Measurements from ENCODE around the gene G2E3.

Gene G2E3

GRCh38 chr14:30521899-30522736 is 36.8 kb upstream of the G2E3 start:
- DNase-seq (ENCODE audit: extremely low spot score) = peak; percentile 41
- CTCF ChIA-PET = interaction anchor here (1.6 kb wide), 1 partner anchor 147 kb away, joined by 5 read pairs; no protein-coding TSS in a partner anchor
- TF ChIP-seq TARDBP (IDR thresholded peaks at IDR 0.05) (no peak), FOXM1 (IDR thresholded peaks at IDR 0.05; ENCODE audit: borderline replicate concordance) (no peak), L3MBTL2 (conservative IDR thresholded peaks at IDR 0.05) (no peak), SP1 (IDR thresholded peaks at IDR 0.05) (no peak), HDGF (IDR thresholded peaks at IDR 0.05; ENCODE audit: borderline replicate concordance) (no peak), BHLHE40 (IDR thresholded peaks at IDR 0.05; ENCODE audit: borderline replicate concordance) (no peak), FOXK2 (IDR thresholded peaks at IDR 0.05) (no peak), CTBP1 (IDR thresholded peaks at IDR 0.05; ENCODE audit: borderline replicate concordance) (no peak), LEF1 (IDR thresholded peaks at IDR 0.05; ENCODE audit: borderline replicate concordance) (no peak), NFRKB (IDR thresholded peaks at IDR 0.05) (no peak), ELF4 (IDR thresholded peaks at IDR 0.05) (no peak), ARNT (IDR thresholded peaks at IDR 0.05) (no peak), ZNF384 (IDR thresholded peaks at IDR 0.05) (no peak), FOXA1 (IDR thresholded peaks at IDR 0.05) (no peak)
- TF ChIP-seq, protein P1, sequence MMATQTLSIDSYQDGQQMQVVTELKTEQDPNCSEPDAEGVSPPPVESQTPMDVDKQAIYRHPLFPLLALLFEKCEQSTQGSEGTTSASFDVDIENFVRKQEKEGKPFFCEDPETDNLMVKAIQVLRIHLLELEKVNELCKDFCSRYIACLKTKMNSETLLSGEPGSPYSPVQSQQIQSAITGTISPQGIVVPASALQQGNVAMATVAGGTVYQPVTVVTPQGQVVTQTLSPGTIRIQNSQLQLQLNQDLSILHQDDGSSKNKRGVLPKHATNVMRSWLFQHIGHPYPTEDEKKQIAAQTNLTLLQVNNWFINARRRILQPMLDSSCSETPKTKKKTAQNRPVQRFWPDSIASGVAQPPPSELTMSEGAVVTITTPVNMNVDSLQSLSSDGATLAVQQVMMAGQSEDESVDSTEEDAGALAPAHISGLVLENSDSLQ (IDR thresholded peaks at IDR 0.05) = no peak
- POLR2A ChIA-PET = interaction anchor here (0.9 kb wide), 1 partner anchor 251 kb away, joined by 3 read pairs; no protein-coding TSS in a partner anchor

DNA sequence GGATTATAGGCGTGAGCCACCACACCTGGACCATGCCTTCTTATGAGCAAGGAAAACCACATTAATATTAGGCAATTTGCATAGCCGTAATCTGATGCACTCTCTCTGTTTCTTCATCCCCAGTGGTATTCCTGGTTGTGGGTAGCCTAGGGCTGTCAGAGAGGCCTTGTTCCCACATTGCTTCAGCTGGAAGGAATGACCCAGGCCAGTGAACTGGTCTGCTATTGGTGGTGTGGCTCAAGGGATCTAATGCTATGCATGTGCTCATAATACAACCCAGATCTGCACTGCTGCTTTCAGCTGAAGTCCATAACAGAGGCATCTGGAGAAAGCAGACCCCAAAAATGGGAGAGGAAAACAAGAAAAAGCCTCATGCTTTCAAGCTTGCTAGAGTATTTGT is 33.1 kb upstream of the G2E3 start:
- TF ChIP-seq BHLHE40 (IDR thresholded peaks at IDR 0.05; ENCODE audit: borderline replicate concordance) (no peak), SP1 (IDR thresholded peaks at IDR 0.05) (no peak), ELF4 (IDR thresholded peaks at IDR 0.05) (no peak), TARDBP (IDR thresholded peaks at IDR 0.05) (no peak), SUZ12 (IDR thresholded peaks at IDR 0.05) (no peak), FOXM1 (IDR thresholded peaks at IDR 0.05; ENCODE audit: borderline replicate concordance) (no peak), L3MBTL2 (conservative IDR thresholded peaks at IDR 0.05) (no peak), CTBP1 (IDR thresholded peaks at IDR 0.05; ENCODE audit: borderline replicate concordance) (no peak), FOXK2 (IDR thresholded peaks at IDR 0.05) (no peak), FOXA1 (IDR thresholded peaks at IDR 0.05) (no peak), LEF1 (IDR thresholded peaks at IDR 0.05; ENCODE audit: borderline replicate concordance) (no peak), ARNT (IDR thresholded peaks at IDR 0.05) (no peak), ZNF384 (IDR thresholded peaks at IDR 0.05) (no peak), NFRKB (IDR thresholded peaks at IDR 0.05) (no peak), HDGF (IDR thresholded peaks at IDR 0.05; ENCODE audit: borderline replicate concordance) (no peak)
- TF ChIP-seq, protein P1 (IDR thresholded peaks at IDR 0.05) = no peak
- CTCF ChIA-PET = no interaction called here
- POLR2A ChIA-PET = no interaction called here
- no peak for DNase-seq (ENCODE audit: extremely low spot score)

GRCh38 chr14:30527196-30527595 is 31.8 kb upstream of the G2E3 start:
- TF ChIP-seq CTBP1 (IDR thresholded peaks at IDR 0.05; ENCODE audit: borderline replicate concordance) (no peak), TARDBP (IDR thresholded peaks at IDR 0.05) (no peak), ELF4 (IDR thresholded peaks at IDR 0.05) (no peak), FOXM1 (IDR thresholded peaks at IDR 0.05; ENCODE audit: borderline replicate concordance) (no peak), L3MBTL2 (conservative IDR thresholded peaks at IDR 0.05) (no peak), SP1 (IDR thresholded peaks at IDR 0.05) (no peak), FOXA1 (IDR thresholded peaks at IDR 0.05) (no peak), SUZ12 (IDR thresholded peaks at IDR 0.05) (no peak), BHLHE40 (IDR thresholded peaks at IDR 0.05; ENCODE audit: borderline replicate concordance) (no peak), LEF1 (IDR thresholded peaks at IDR 0.05; ENCODE audit: borderline replicate concordance) (no peak), ZNF384 (IDR thresholded peaks at IDR 0.05) (no peak), HDGF (IDR thresholded peaks at IDR 0.05; ENCODE audit: borderline replicate concordance) (no peak), NFRKB (IDR thresholded peaks at IDR 0.05) (no peak), ARNT (IDR thresholded peaks at IDR 0.05) (no peak), FOXK2 (IDR thresholded peaks at IDR 0.05) (no peak)
- TF ChIP-seq, protein P1 (IDR thresholded peaks at IDR 0.05) = no peak
- CTCF ChIA-PET = no interaction called here
- DNase-seq (ENCODE audit: extremely low spot score) = no peak

DNA sequence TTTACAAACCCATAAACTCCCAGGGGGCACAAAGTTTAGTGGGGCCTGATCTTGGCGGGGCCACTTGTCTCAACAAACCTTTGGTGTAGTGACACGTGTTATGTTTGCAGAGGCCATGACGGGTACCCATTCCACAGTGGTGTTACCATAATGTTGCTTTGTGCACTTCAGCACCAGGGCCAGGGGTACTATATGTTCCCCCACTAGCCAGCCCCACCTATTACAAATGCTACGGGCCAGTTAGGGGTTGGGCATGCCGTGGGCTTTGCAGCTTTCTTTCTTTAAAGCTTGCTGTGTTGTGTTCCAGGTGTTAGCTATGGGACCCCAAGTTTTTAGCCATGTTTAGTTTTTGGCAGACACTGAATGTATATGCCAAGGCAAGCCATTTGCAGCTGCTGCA is 30.8 kb upstream of the G2E3 start:
- ChIA-PET CTCF (no interaction called here), POLR2A (no interaction called here)
- no peak for DNase-seq (ENCODE audit: extremely low spot score)
- TF ChIP-seq ZNF384 (IDR thresholded peaks at IDR 0.05) = no peak
- TF ChIP-seq, protein P1 (IDR thresholded peaks at IDR 0.05) = no peak
- no peak for TF ChIP-seq TARDBP (IDR thresholded peaks at IDR 0.05)
- TF ChIP-seq FOXM1 (IDR thresholded peaks at IDR 0.05; ENCODE audit: borderline replicate concordance) = no peak
- no peak for TF ChIP-seq BHLHE40 (IDR thresholded peaks at IDR 0.05; ENCODE audit: borderline replicate concordance)
- no peak for TF ChIP-seq SP1 (IDR thresholded peaks at IDR 0.05)
- no peak for TF ChIP-seq FOXA1 (IDR thresholded peaks at IDR 0.05)
- no peak for TF ChIP-seq CTBP1 (IDR thresholded peaks at IDR 0.05; ENCODE audit: borderline replicate concordance)
- TF ChIP-seq LEF1 (IDR thresholded peaks at IDR 0.05; ENCODE audit: borderline replicate concordance) = no peak
- TF ChIP-seq SUZ12 (IDR thresholded peaks at IDR 0.05) = no peak
- no peak for TF ChIP-seq NFRKB (IDR thresholded peaks at IDR 0.05)
- TF ChIP-seq ELF4 (IDR thresholded peaks at IDR 0.05) = no peak
- TF ChIP-seq FOXK2 (IDR thresholded peaks at IDR 0.05) = no peak
- no peak for TF ChIP-seq L3MBTL2 (conservative IDR thresholded peaks at IDR 0.05)
- TF ChIP-seq HDGF (IDR thresholded peaks at IDR 0.05; ENCODE audit: borderline replicate concordance) = no peak
- TF ChIP-seq ARNT (IDR thresholded peaks at IDR 0.05) = no peak

More at GRCh38 chr14:30527196-30527595, 31.8 kb upstream of the G2E3 start:
- POLR2A ChIA-PET = no interaction called here
